Fibroblast of skin of left quadriceps (primary cell): ENCODE results near the gene GALNT9.
"Not testable (repeated sequence)": the region's sequence is repeated elsewhere in the genome, so short reads cannot be mapped to it uniquely, and the experiment has no call there.

Source experiments
- DNase-seq, 2 experiments: peaks; one replicate each; pipeline ENCODE4 v3.0.0-alpha.2; 2013; ENCODE audit warnings: low read depth in 2 of 2

Gene GALNT9

DNA sequence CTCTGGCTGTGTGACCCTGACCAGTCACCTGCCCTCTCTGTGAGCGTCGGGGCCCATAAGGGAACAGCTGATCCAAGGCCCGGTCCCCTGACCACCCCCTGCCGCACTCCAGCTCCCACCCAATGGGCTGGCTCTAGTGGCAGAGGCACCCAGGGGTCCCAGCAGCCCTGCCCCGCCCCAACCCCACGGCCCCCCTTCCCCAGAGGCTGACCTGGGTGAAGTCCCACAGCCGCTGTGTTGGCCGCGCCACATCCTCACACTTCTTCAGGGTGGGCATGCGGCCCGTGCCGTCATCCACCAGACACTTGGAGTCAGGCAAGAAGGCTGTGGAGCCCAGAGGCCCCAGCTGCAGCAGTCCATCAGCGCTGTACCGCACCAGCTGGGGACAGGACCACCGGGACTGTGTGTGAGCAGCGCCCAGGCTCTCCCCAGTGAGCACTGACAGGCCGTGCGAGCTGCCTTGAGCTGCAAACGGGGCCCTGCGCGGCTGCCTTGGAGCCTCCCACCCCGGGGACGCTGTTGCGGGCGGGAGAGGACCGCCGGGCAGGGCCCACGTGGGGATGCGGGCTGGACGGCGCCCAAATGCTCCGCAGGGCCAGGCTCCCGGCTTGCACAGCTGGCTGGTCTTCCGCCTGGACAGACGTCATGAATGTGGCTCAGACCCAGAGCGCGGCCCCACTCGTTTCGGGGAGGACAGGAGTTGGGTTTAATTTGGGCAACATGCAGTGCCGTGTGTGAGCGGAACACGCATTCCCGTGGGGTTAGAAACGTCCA is 131.6 kb downstream of the GALNT9 start:
- DNase-seq, result no peak

DNA sequence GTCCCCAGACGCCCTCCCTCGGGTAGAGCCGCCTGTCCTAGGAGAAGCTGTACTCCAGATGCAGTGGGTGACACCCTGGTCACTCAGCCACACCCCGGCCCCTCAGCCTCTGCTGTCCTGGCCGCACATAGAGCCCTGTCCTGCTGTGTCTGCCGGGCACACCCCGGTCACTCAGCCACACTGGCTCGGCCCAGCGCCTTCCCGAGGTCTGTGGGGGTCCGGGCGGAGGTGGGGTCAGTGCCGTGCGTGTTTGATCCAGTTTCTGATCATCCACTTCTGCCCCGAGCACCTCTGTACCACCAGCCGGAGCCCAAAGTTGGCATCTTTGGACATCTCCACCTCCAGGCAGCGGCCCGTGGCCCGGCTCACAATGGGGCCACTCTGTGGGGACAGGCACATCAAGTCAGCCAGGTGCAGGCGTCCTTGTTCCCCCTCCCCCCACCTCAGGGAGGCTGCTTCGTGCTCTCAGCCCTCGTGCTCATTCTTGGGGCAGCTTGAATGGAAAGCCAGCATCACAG is 132.5 kb downstream of the GALNT9 start:
- DNase-seq, result no peak

DNA sequence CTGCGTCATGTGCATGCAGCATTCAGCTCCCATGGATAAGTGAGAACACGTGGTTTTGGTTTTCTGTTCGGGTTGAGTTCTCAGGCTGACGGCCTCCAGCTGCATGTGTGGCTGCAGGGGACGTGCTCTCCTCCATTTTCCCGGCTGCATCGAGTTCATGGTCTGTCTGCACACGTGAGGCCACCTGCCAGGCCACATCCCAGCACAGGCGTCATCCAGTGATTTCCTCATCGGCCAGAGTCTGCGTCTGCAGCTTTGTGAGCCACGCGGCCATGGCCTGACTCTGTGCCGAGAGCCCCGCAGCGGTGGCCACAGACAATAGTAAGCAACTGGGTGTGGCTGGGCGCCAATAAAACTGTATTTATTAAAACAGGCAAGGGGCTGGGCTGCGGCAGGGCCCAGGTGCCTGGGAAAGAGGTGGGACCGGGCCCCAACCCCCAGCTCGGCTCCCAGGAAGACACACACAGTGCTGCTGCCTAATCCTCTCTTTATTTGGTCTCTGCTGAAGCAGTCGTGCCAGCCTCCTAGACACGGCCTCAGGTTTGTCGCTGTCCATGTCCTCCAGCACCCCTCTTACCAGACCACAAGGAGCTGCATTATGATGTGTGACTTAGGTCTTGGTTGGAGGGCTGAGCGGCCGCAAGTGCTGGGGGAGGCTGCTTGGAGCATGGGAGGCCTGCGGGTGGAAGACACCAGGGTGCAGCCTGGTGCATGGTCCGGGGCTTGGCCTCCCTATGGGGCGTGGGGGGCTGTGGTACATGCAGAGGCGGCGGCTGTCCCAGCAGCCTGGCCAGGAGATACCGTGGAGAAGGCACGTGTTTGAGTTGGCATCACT is 133.1 kb downstream of the GALNT9 start:
- DNase-seq, result no peak

DNA sequence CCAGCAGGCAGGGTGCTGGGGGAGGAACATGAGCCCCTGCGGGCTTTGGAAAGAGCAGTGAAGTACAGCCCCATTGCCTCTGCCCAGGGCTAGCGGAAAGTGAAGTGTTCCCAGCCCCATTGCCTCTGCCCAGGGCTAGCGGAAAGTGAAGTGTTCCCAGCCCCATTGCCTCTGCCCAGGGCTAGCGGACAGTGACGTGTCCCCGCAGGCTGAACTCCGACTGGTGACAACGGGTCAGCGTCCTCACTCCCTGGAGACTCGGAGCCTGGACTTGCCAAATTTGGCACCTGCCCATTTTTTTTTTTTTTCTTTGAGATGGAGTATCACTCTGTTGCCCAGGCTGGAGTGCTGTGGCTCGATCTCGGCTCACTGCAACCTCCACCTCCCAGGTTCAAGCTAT is 134.1 kb downstream of the GALNT9 start:
- DNase-seq, result not testable (repeated sequence)

DNA sequence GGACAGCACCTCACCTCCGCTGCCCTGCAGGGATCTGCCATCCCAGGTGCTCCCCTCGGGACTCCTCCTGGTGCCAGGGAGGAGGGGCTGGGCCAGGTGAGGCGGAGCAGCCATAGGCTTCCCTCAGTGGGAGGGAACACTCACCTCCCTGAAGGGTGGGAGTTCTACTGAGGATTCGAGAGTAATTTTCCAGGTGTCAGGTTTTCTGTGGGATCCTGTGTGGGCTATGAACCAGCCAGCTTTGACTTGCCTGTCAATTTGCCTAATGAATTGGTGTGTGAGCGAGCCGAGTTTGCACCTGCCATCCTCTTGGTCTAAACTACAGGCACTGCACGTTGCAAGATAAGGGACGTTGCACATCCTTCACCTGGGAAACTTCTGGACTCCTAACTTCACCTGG is 134.8 kb downstream of the GALNT9 start:
- no peak for DNase-seq

DNA sequence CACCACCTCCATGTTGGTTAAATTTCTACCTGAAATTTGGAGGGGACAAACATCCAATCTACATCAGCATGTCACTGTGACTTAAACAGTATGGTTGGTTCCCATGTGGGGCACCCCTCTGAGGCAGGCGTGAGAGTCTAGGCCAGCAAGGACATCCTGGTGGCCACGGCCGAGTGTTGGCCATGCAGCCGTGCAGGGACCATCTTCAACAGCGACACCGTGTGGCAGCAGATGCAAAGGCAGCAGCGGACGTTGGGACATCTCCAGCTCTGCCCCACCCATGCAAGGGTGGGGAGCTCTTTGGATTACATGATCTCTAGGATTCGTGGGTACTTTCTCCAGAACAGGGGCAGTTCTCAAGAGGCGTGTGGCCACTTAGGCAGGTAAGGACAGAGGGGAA is 135.3 kb downstream of the GALNT9 start:
- no peak for DNase-seq

DNA sequence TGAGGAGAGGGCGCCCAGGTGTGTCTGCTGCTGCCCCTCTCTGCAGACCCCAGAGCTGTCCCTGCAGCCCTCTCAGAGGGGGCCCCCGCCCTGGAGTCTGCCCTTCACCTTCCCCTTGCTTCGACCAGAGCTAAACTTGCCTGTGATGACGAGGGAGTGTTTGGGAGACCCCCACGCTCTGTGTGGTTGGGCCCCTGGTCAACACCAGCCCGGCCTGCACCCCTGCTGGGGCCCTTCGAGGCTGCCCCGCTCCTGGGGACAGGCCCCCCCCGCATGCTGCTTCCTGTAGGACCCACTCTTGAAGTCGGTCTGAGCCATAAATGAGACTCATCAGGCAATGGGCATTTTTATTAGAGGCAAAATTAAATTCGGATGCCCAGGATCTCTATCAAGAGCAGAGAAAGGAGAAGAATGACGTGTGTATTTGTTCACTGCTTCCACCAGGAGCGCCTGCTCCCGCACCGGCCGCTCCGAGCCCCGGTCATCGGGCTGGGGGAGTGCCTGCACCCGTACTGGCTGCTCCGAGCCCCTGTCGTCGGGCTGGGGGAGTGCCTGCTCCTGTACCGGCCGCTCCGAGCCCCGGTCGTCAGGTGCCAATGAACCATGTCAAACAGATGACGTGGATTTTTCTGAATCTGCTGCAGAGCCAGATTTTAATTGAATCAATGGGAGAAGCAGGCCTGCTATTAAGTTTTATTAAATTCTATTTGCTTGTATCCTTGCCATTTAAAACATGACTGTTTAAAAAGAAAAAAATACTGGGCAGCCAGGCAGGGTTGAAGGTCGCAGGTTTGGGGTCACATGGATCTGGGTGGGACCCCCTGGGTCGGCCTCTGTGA is 137.5 kb downstream of the GALNT9 start:
- DNase-seq, result no peak

DNA sequence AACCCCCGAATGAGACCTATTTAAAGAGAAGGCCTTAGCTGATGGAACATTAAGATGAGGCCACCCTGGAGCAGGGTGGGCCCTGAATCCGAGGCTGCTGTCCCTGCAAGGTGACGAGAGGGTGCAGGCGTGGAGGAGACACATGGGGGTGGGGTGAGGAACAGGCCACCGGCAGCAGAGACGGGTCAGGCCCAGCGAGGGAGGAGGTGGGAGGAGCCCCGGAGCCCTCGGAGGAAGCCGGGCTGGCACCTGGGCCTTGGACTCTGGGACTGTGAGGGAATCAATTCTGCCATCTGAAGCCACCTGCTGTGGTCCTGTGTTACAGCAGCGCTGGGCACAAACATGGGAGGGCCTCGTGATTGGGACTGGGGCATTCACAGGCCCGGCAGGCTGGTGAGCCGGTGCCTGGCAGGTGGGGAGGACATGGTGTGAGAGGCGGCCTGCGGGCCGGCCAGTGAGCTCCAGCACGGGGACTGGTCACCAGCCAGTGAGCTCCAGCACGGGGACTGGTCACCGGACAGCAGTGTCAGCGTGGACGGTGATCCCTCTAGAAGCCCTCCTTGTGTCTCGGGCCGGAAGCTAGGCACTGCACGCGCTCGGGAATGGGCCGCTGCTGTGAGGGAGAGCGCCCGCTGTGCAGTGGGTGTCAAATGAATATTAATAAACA is 138.4 kb downstream of the GALNT9 start:
- no peak for DNase-seq

DNA sequence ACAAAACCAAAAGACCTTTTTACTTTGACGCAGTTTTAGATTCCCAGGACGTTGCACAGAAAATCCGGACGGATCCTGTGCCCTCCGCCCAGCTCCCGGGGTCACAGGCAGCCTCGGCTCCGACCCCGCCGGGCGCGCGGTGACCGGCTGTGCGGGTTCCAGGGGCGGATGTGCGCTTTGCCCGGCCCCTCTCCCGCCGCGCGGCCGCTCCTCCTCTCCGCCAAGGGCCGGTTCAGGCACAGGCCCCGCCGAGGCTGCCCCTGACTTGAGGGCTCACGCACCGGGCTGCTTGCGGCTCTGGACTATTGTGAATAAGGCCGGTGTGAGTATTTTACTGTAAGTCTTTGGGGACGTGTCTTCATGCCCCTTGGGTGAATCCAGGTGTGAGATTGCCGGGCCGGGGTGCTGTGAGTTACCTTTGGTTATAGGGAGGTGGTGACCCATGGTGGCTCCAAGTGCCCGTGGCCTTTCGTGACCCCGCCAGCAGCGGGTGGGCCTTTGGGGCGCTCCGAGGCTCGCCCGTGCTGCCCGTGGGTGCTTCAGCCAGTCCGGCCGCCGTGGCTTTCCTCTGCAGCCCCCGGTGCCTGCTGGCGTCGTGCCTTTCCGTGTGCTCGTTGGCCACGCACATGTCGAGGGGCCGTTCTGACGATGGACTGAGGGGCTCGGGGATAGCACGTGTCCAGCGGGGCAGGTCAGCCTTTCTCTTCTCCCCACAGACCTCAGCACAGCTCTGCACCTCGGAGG is 139.2 kb downstream of the GALNT9 start:
- DNase-seq, result no peak

DNA sequence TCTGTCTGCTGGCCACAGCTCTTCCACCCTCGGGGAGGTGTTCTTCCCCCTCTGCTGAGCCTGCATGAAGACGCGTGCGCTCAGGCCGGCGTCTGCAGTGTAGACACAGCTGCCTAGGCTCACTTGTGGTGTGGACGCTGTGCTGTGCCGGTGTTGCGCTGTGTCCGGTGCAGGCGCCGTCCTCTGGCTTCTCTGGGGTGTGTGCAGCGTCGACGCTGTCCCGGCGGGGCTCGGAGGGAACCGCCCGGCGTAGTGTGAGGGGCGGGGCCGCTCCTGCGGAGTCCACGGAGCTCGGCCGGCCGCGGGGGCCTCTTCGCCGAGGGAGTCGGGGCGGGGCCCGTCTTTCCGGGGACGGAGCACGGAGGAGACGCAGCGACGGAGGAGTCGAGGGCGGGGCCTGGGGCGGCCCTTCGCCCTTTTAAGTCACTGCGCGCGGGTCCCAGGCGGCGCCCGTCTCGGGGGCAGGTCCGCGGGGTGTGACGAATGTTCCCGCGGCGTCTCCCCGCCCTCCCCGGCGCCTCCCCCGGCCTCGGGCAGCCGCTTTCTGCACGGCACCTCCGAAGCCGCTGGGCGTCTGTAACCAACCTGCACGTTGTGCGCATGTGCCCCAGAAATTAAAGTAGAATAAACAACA is 139.9 kb downstream of the GALNT9 start:
- DNase-seq, result peak; percentile 59 to 64

DNA sequence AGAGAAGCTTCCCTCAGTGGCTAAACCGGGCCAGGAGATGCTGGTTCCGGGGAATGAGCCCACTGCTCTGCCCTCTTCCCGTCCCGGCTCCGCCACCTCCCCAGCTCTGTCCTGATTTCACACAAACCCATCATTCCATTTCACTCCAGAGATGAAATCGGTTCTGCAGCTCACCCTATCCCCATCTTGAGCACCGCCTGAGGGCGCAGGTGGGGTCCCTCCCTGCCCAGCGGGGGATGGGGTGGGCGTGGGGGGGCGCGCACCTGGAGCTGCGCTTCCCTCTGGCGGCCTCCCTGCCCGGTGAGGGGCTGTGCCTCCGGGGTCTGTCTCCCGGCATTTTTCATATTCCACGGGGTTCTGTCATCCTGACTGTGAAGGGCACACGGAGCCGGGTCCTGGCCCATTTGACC is 140.5 kb downstream of the GALNT9 start:
- DNase-seq, result no peak

DNA sequence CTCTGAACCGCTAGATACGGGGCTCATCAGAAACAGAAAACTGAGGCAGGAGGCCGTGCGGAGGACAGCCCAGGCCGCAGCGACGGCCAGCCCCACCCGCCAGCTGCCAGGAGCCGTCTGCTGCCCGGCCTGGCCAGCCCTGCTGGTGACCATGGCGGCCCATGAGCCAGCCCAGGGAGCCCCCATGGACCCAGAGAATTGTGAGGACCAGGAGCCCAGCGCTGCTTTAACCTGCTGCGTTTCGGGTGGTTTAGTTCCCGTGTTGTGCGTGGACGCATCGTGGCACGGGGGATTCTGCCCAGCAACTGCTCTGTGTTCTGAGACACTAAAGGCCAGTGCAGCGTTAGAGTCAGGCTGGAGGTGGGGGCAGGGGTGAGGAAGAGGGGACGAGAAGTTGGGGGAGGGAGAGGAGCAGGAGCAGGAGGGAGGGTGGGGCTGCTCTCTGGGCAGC is 140.9 kb downstream of the GALNT9 start:
- DNase-seq, result no peak

DNA sequence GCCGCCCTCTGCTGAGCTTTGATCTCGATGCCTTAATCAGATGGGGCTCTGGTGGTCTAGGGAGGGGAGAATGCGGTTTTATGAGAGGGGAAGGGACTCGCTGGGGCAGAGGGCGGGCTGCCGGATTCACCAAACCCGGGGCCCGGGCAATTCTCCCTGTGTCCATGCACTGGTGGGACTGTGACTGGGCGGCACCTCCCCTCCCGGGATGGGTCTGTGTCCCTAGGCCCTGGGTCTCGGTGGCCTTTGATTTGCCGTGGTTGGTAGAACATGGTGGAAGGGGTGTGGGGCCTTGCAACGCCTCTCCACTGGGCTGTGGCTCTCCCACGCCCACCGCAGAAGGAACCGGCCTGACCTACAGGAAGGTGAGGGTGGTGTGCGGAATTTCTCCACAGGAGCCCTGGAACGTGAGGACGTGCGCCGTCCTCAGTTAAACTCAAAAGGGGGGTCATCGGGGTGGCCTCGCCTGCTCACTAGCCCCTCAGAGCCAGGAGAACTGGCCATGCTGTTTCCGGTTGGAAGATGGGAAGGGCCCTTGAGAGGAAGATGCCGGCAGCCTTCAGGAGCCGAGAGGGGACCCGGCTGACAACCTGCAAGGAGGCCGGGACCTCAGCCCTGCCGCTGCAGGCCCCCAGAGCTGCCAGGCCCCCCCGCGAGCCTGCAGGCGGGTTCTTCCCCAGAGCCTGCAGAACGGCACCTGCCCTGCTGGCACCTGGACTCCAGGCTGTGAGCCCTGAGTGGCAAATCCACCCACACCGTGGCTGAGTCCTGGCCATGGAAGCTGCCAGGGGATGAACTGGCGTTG is 141.5 kb downstream of the GALNT9 start:
- no peak for DNase-seq

DNA sequence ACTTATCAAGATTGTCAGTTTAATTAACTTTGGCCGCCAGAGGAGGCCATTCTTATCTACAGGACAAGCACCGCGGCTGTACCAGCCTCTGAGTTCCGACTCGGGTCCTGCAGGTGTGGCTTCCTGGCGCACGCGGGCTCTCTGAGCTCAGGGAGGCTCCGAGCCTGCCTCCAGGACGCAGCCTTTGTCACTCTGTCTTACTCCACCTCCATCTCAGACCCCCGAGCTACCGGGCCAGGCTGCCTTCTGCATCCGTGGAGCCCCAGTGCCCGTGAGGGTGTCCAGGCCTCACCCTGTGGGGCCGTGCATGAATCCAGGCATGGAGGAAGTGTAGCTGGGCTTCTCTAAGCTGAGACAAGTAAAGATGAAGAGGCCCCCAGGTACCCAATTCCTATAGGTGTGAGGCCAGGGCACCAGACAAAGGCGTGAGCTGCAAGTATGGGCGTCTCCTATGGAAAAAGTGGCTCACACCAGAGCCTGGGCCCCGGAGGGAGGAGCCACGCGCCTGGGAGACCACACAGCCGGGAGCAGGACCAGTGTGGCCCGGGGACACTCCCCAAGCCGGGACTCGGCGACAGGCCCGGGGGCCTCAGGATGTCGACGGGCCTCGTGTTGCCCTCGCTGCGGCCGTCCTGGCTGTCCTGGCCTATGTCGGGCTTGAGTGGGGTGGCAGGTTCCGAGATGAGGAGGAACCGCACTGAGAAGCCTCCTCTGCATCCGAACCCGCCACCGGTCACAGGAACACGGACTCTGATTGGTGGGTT is 142.3 kb downstream of the GALNT9 start:
- DNase-seq, result no peak

DNA sequence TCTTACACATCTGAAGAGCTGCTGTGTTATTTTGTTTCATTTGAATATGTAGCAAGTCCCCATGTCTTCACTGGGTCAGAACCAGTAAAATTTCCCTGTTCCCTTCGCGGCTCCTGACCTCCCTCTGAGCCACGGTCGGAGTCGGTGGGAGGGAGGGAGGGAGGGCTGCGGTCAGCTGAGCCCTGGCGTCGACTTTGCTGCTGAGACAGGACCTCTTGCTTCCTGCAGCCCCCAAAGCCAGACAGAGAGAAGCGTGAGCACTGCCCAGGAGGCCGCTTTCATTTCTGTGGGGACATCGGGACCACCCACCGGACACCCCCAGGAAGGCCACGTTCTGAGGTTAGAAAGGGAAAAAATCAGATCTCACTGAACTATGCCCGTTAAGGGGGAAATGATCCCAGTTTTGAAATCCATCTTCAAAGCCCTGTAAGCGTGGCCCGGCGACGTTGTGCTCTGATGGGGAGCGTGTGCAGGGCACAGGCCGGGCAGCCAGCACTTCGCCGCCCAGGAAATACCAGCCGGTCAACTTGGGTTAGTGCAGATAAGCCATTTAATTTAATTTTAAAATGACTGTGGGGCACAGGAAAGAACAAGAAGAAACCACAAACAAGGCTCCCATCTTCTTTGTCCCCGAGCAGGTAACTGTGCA is 143.1 kb downstream of the GALNT9 start:
- no peak for DNase-seq

DNA sequence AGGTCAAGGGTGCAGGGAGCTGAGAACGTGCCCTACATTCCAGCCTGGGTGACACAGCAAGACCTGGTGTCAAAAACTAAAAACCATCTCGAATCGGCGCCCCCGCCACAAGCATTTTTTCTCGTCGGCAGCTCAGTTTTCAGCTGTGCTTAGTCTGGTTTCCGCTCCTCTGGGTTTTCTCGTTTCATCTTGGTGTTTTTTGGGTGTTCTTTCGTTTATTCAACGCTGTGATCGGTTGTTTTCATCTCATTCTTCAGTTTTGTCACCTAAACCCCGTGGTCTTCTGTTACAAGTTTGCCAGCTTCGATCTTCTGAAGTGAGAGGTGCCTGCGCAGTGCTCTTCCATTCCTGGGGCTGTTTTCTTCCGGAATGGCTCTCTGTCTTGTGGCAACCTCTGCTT is 143.7 kb downstream of the GALNT9 start:
- DNase-seq, result no peak

DNA sequence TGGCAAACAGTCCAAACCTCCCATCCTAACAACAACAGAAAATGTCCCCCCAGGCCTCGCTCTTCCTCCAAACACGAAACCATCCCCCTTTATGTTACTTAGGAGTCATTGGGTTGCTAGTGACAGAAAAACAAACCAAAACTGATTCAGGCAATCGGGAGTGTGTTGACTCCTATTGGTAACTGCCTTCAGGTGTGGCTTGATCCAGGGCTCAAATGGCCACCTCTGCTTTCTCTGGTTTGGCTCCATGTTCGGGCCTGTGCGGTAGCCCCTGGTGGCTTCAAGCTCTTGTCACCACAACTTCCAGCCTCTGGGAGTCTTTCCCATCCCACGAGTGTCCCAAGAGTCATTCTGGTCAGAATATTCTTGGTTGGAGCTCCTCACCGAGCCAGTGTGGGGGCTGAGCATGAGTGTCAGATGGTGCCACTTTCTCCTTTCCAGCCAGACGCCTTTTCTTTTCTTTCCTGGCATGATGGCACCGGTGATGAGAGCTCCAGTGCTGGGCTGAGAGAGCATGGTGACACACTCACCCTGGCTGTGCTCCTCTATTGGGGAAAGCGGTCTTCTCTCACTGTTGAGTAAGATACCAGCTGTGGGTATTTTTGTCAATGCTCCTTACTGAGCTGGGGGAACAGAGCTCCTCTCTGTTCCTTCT is 146.6 kb downstream of the GALNT9 start:
- DNase-seq, result no peak
